HEK293 (cell line): ENCODE results near the gene PPP1R1B.

Experiments used
- KLF8 ChIP-seq: fragments of 450-650 bp; formaldehyde crosslinking; IDR thresholded peaks from 2 replicates; pipeline ENCODE4 v1.5.1; 2016; ENCODE audit warnings: missing biosample characterization, missing genetic modification characterization
- TRIM28 ChIP-seq: IDR thresholded peaks from 2 replicates; pipeline ENCODE4 v1.6.1; 2011; ENCODE audit warnings: low read length, control low read depth, borderline replicate concordance
- ZBTB21 ChIP-seq: fragments of 450-650 bp; formaldehyde crosslinking; IDR thresholded peaks from 2 replicates; pipeline ENCODE4 v1.5.1; 2017; ENCODE audit warnings: missing biosample characterization, missing genetic modification characterization
- ZNF132 ChIP-seq: fragments of 450-650 bp; formaldehyde crosslinking; IDR thresholded peaks from 2 replicates; pipeline ENCODE4 v1.5.1; 2017; ENCODE audit warnings: missing biosample characterization, missing genetic modification characterization, borderline replicate concordance
- ZNF426 ChIP-seq: fragments of 450-650 bp; formaldehyde crosslinking; IDR thresholded peaks from 2 replicates; pipeline ENCODE4 v1.5.1; 2017; ENCODE audit warnings: missing biosample characterization, missing genetic modification characterization, mild to moderate bottlenecking, inconsistent platforms, moderate library complexity

GRCh38 chr17:39667262-39667944, 40.7 kb downstream of the PPP1R1B start:
- TF ChIP-seq ZBTB21 = no peak
- TF ChIP-seq TRIM28 = no peak
- no peak for TF ChIP-seq KLF8
- TF ChIP-seq ZNF132 = no peak
- no peak for TF ChIP-seq ZNF426 (tag by site-specific recombination)
